Measurements from ENCODE around the gene C16orf89. TPM values are rescaled to one million over a fixed set of nuclear protein-coding genes. Genes with fewer than 3 reads are reported as not detected.

The C16orf89 gene
- total RNA-seq, 1 experiment from 2014 or later = 0.49 TPM

DNA sequence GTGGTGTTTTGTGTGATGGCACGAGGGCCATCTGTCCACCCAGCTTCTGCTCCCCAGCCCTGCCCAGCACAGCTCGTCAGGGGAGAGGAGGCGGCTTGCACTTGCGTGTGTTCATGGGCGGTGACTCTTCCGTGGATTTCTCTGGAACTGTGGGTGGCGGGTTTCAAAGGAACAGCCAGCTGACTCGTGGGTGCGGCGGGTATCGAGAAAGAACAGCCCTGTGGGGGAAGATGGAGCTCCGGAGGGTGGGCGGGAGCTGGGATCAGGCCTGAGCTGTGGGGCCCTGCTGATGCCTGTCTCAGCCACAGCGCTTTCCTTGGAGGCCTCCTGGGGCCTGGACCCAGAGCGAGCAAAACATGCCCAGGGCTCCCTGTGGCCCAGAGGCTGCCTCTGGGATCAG is 45.2 kb downstream of the C16orf89 start (continued):
- no peak for TF ChIP-seq SRF (IDR thresholded peaks at IDR 0.05; ENCODE audit: low read depth)
- no peak for TF ChIP-seq EZH2 (IDR thresholded peaks at IDR 0.05)
- TF ChIP-seq YY1 (IDR thresholded peaks at IDR 0.05; ENCODE audit: extremely low read depth, insufficient replicate concordance, low read depth, low read length) = no peak
- no peak for TF ChIP-seq FOSL1 (IDR thresholded peaks at IDR 0.05; ENCODE audit: low read depth)
- TF ChIP-seq SIN3A (IDR thresholded peaks at IDR 0.05; ENCODE audit: low read depth) = no peak
- no peak for TF ChIP-seq JUND (IDR thresholded peaks at IDR 0.05)
- TF ChIP-seq POLR2AphosphoS5 (IDR thresholded peaks at IDR 0.05; ENCODE audit: low read depth, low read length) = no peak

- no TSS peak for BruUV-seq (replicated peaks)
- CTCF ChIA-PET = interaction anchor here (0.6 kb wide), 1 partner anchor 13 kb away, joined by 3 read pairs; no protein-coding TSS in a partner anchor
- no peaks in the 10 kb centered on the region for H3K9me3 ChIP-seq (ENCODE audit: control insufficient read depth in 1 of 2, insufficient read depth in 1 of 2, low read depth in 1 of 2, low read length in 2 of 2)
- no peak for ATAC-seq
- no peaks in the 10 kb centered on the region for H3K36me3 ChIP-seq (ENCODE audit: control insufficient read depth in 1 of 2, insufficient read depth in 2 of 2, low read length in 2 of 2)
- H3K27me3 ChIP-seq (ENCODE audit: insufficient read depth, low read length) = no peaks in the 10 kb centered on the region
- no peak for DNase-seq (ENCODE audit: low read depth, low spot score)
- H3K4me3 ChIP-seq (replicated peaks in 1 of 2; ENCODE audit: low read depth in 1 of 2, low read length in 2 of 2) = no peak overlapping the region
- no peak overlapping the region for H3K9ac ChIP-seq (ENCODE audit: low read length)
- H3K79me2 ChIP-seq (ENCODE audit: insufficient read depth, low read length) = no peaks in the 10 kb centered on the region
- H4K20me1 ChIP-seq (ENCODE audit: insufficient read depth) = no peaks in the 10 kb centered on the region
- intact Hi-C loops (cut with micrococcal nuclease) = loop anchor here (10.0 kb wide), 1 partner anchor 305 kb away; no protein-coding TSS in a partner anchor
- RAD21 ChIA-PET (ENCODE audit: low non-redundant PET in 1 of 2, low total read pairs in 2 of 2, uncharacterized antibody in 2 of 2, unreplicated experiment in 2 of 2) = no interaction called here
- H3K9me2 ChIP-seq (ENCODE audit: insufficient read depth) = no peaks in the 10 kb centered on the region
- no peaks in the 10 kb centered on the region for H3K4me1 ChIP-seq (ENCODE audit: control insufficient read depth in 1 of 2, insufficient read depth in 2 of 2, low read length in 2 of 2)
- H2AFZ ChIP-seq (ENCODE audit: low read depth, low read length, poor library complexity, severe bottlenecking) = no peak overlapping the region
- H3K27ac ChIP-seq (ENCODE audit: low read depth, low read length) = no peak overlapping the region
- H3K4me2 ChIP-seq (ENCODE audit: low read length) = no peak overlapping the region
- POLR2A ChIA-PET = no interaction called here
- TF ChIP-seq CEBPB (IDR thresholded peaks at IDR 0.05; ENCODE audit: low read depth) (no peak), ATF3 (IDR thresholded peaks at IDR 0.05) (no peak), JUND (IDR thresholded peaks at IDR 0.05) (no peak), RAD21 (IDR thresholded peaks at IDR 0.05; ENCODE audit: low read depth) (no peak), SRF (IDR thresholded peaks at IDR 0.05; ENCODE audit: low read depth) (no peak), POLR2A (IDR thresholded peaks at IDR 0.05; ENCODE audit: borderline replicate concordance, extremely low read depth, insufficient read depth, insufficient read length) (no peak), TCF7L2 (IDR thresholded peaks at IDR 0.05; ENCODE audit: borderline replicate concordance, extremely low read depth, insufficient read depth, insufficient read length) (no peak), CBX3 (IDR thresholded peaks at IDR 0.05; ENCODE audit: low read depth) (no peak), SIN3A (IDR thresholded peaks at IDR 0.05; ENCODE audit: low read depth) (no peak), ZNF274 (IDR thresholded peaks at IDR 0.05; ENCODE audit: low read depth, low read length) (no peak), FOSL1 (IDR thresholded peaks at IDR 0.05; ENCODE audit: low read depth) (no peak), REST (IDR thresholded peaks at IDR 0.05; ENCODE audit: low read depth) (no peak), ZFX (IDR thresholded peaks at IDR 0.05) (no peak), ZBTB33 (IDR thresholded peaks at IDR 0.05; ENCODE audit: extremely low read depth, insufficient replicate concordance, low read length) (no peak), POLR2AphosphoS5 (IDR thresholded peaks at IDR 0.05; ENCODE audit: low read depth, low read length) (no peak), EZH2phosphoT487 (IDR thresholded peaks at IDR 0.05; ENCODE audit: borderline replicate concordance) (no peak)
- TF ChIP-seq, protein P1, sequence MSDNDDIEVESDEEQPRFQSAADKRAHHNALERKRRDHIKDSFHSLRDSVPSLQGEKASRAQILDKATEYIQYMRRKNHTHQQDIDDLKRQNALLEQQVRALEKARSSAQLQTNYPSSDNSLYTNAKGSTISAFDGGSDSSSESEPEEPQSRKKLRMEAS (IDR thresholded peaks at IDR 0.05) = no peak
Measured at GRCh38 chr16:5019775-5020174, 46.0 kb downstream of the C16orf89 start.
